GM18907 (cell line): ENCODE measurements around the gene LTBP1.

Experiments
- ATAC-seq: cut with Tn5 transposase; IDR thresholded peaks from one replicate; pipeline ENCODE4 v1.9.1; 2021; ENCODE audit warnings: mild to moderate bottlenecking, moderate library complexity; ENCODE audit not compliant: unreplicated experiment

LTBP1 gene

GRCh38 chr2:33181466-33181865, 234.7 kb downstream of the LTBP1 start:
- no peak for ATAC-seq

GRCh38 chr2:33184041-33184440, 237.3 kb downstream of the LTBP1 start:
- ATAC-seq, result no peak

GRCh38 chr2:33186937-33187336, 240.2 kb downstream of the LTBP1 start:
- ATAC-seq, result no peak

- no peak for ATAC-seq
Measured at GRCh38 chr2:33188799-33189198, 242.0 kb downstream of the LTBP1 start.

GRCh38 chr2:33190393-33190937, 243.7 kb downstream of the LTBP1 start:
- ATAC-seq, result no peak

- ATAC-seq, result no peak
Measured at GRCh38 chr2:33195891-33196290, 249.1 kb downstream of the LTBP1 start.

- no peak for ATAC-seq
Measured at GRCh38 chr2:33196700-33197099, 249.9 kb downstream of the LTBP1 start.

GRCh38 chr2:33197198-33197938, 250.6 kb downstream of the LTBP1 start:
- no peak for ATAC-seq

GRCh38 chr2:33202641-33203522, 256.1 kb downstream of the LTBP1 start:
- no peak for ATAC-seq

GRCh38 chr2:33204945-33205344, 258.2 kb downstream of the LTBP1 start:
- ATAC-seq, result peak; percentile 64

- peak; percentile 95 for ATAC-seq
Measured at GRCh38 chr2:33205693-33206434, 259.1 kb downstream of the LTBP1 start.

- ATAC-seq, result no peak
Measured at GRCh38 chr2:33207151-33207740, 260.5 kb downstream of the LTBP1 start.

- no peak for ATAC-seq
Measured at GRCh38 chr2:33208400-33208799, 261.6 kb downstream of the LTBP1 start.

GRCh38 chr2:33209976-33210375, 263.2 kb downstream of the LTBP1 start:
- no peak for ATAC-seq

- ATAC-seq, result no peak
Measured at GRCh38 chr2:33210626-33211025, 263.9 kb downstream of the LTBP1 start.

GRCh38 chr2:33212151-33212550, 265.4 kb downstream of the LTBP1 start:
- ATAC-seq, result no peak

- ATAC-seq, result no peak
Measured at GRCh38 chr2:33213244-33213643, 266.5 kb downstream of the LTBP1 start.

- ATAC-seq, result no peak
Measured at GRCh38 chr2:33213648-33214047, 266.9 kb downstream of the LTBP1 start.

- peak; percentile 60 for ATAC-seq
Measured at GRCh38 chr2:33214436-33214835, 267.7 kb downstream of the LTBP1 start.

GRCh38 chr2:33214857-33215256, 268.1 kb downstream of the LTBP1 start:
- no peak for ATAC-seq

- ATAC-seq, result no peak
Measured at GRCh38 chr2:33215299-33215698, 268.5 kb downstream of the LTBP1 start.
